Activated CD4-positive, alpha-beta T cell treated with anti-CD3 and anti-CD28 coated beads for 48 hours (primary cell): Measurements from ENCODE around the gene FNDC7.
"Not testable (repeated sequence)": the region's sequence is repeated elsewhere in the genome, so short reads cannot be mapped to it uniquely, and the experiment has no call there.

Source experiments
- DNase-seq: peaks from one replicate; pipeline ENCODE4 v3.0.0-alpha.2; 2020

The FNDC7 gene

GRCh38 chr1:108712606-108713150, at the start of gene FNDC7:
Gene FNDC7, plus strand, starts transcription at chr1:108712908. Its CDS starts 26 bp downstream, at chr1:108712934.
- DNase-seq, result no peak

GRCh38 chr1:108663074-108663473, 49.6 kb upstream of the FNDC7 start:
- no peak for DNase-seq

DNA sequence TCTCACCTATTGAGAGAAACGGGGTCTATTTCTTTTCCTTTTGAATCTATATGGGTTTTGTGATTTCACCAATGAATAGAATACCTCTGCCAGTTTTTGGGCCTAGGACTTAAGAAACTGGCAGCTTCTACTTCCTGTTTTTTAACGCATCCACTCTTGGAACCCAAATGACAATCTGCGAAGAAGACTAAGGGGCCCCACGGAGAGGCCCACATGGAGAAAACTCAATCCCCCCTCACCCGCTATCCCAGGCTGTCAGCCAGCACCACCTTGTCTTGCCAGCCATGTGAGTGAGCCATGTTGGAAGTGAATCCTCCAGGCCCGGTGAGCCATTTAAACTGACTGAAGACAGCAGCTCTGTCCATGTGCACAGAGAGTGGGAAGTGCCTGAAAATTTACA, 48.2 kb upstream of the FNDC7 start:
- no peak for DNase-seq

DNA sequence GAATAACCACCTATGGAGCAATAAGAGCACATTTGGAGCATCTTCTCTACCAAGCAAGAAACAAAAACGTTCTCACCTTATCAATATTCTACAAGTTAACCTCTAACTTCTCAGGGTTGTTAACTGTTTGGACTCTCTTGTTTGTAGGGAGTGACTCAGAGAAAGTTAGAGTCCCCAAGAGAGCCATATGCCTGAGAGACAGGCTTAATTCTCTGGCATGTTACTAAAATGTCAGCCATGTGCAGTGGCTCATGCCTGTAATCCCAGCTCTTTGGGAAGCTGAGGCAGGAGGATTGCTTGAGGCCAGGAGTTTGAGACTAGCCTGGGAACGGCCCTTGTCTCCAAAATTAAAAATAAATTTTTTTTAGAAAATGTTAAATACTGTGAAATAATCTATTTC, 47.6 kb upstream of the FNDC7 start:
- no peak for DNase-seq

DNA sequence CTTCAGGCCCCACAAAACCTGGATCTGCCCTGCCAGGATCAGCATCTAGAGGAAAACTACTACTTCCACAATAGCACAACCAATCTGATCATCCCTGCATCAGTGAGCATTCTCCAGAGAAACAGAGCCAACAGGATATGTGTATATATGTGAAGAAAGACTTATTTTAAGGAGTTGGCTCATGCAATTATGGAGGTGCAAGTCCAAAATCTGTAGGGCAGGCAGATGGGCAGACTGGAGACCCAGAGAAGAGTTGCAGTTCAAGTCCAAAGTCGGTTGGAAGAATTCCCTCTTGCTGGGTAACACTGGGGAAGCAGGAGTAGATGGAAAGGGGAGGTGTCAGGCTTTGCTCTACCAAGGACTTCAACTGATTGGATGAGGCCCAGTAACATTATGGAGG, 46.9 kb upstream of the FNDC7 start:
- DNase-seq, result no peak

GRCh38 chr1:108667422-108667821, 45.3 kb upstream of the FNDC7 start:
- not testable (repeated sequence) for DNase-seq

DNA sequence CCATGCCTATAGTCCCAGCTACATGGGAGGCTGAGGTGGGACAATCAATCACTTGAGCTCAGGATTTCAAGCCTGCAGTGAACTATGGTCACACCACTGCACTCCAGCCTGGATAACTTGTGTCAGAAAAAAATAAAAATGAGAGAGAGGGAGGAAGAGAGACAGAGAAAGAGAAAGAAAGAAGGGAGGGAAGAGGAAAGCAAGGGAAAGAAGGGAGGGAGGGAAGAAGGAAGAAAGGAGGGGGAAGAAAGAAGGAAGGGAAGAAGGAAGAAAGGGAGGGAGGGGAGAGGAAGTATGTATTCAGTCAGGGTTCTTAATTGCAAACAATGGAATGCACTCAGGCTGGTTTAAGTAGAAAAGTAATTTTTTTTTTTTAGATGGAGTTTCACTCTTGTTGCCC, 43.9 kb upstream of the FNDC7 start:
- DNase-seq, result no peak

DNA sequence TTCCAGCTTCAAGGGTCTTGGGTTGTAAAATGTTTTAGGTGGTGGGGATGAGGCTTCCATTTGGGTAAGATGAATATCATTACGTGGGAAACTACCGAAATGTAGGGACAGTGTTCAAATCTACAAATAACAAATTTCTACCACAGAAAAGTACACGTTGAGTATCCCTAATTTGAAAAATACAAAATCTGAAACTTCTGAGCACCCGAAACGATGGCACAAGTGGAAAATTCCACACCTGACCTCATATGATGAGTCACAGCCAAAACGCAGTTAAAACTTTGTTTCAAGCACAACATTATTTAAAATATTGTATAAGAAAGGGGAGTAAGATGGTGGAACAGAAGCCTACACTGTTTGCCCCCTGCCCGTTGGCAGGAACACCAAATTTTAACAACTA, 43.0 kb upstream of the FNDC7 start:
- DNase-seq, result no peak

DNA sequence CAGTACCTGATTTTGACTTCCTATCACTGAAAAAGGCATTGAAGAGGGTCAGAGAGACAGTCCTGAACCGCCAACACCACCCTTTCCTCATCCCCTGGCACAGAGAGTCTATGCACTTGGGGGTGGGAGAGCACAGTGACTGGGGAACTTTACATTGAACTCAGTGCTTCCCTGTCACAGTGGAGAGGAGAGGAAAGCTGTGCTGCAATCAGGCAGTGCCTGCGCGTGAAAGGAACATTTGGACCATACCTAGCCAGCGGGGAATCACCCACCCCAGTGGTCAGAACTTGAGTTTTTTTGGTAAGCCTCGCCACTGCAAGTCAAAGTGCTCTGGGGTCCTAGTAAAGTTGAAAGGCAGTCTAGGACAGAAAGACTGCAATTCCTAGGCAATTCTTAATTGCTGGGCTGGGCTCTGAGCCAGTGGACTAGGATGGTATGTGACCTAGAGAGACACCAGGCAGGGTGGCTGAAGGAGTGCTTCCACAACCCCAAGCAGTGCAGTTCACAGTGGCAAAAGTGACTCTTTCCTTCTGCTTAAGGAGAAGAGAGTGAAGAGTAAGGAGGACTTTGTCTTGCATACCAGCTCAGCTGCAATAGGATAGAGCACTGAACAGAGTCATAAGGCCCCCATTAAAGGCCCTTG, 42.5 kb upstream of the FNDC7 start:
- DNase-seq, result no peak

DNA sequence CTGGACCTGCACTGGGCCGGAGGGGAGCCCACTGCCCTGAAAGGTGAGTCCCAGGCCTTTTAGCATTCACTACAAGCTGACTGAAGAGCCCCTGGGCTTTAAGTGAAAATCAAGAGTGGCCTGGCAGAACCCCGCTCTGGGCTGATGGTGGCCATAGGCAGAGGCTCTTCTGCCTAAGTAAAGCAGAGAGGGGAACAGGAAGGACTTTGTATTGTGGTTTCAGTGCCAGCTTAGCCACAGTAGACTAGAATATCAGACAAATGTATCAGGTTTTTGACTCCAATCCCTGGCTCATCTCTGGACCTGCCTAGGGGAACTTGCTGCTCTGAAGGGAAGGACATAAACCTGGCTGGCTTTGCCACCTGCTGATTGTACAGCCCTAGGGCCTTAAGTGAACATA, 41.6 kb upstream of the FNDC7 start:
- no peak for DNase-seq

DNA sequence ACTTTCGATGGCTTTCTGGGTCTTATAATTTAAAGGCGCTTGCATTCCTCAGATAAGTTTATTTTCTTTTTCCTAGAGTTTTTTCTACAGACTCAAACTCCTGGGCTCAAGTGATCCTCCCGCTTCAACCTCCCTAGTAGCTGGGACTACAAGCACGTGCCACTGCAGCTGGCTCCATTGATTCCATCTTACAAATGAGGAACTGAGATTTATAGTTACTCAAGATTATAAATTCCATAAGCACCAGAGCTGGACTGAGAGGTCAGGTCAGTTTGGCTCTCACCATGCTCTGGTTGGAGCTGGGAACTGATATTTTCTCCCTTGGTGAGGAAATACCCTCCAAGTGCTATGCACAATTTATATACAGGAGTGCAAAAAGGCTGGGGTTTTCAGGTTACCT, 34.0 kb upstream of the FNDC7 start:
- DNase-seq, result no peak

GRCh38 chr1:108679586-108680213, 33.0 kb upstream of the FNDC7 start:
- no peak for DNase-seq

- not testable (repeated sequence) for DNase-seq
Observed at GRCh38 chr1:108681701-108682100, 31.0 kb upstream of the FNDC7 start.

DNA sequence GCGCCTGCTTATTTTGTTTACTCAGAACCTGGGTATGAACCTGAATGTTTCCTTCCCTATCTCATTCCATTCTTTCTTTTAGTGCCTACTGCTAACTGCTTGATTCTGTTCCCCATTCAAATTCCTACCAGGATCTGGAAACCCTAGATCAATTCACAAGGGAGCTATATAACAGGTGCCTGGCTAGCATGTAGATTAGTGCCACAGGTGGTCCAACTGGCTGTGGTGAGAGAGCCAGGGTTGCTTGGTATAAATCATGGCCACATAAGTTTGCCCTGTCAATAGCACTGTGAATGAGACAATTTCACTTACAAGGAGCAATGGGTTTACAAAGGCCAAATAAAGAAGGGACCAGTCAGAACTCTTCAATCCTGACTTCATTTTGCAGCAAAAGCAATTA, 27.2 kb upstream of the FNDC7 start:
- DNase-seq, result no peak

DNA sequence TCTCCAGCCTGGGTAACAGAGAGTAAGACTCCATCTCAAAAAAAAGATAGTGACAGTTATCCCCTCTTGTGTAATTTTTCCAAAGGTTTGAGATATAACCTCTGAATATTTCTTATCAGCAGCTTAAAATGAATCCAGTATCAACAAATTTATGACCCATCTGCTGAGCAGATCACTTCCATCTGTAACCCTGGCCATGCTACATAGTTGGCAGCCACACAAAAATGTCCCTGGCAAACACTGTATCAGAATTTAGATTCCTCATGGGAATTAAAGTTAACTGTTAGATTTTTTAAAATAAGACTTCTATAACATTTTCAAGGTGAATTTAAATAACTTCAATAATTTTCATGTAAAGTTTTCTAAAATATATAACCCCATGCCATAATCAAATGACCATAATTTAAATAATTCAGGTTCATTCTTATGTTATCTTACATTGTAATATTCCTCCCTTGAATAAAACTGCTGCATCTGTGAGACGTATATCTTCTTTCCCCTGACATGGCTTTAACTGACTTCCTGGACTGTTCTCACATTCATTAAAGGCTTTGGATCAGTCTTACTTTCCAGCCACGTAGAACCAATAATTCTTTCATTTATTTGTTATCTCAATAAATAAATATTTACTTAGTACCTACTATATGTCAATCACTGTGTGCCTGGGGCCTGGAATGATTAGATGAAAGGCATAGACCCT, 25.9 kb upstream of the FNDC7 start:
- DNase-seq, result no peak

DNA sequence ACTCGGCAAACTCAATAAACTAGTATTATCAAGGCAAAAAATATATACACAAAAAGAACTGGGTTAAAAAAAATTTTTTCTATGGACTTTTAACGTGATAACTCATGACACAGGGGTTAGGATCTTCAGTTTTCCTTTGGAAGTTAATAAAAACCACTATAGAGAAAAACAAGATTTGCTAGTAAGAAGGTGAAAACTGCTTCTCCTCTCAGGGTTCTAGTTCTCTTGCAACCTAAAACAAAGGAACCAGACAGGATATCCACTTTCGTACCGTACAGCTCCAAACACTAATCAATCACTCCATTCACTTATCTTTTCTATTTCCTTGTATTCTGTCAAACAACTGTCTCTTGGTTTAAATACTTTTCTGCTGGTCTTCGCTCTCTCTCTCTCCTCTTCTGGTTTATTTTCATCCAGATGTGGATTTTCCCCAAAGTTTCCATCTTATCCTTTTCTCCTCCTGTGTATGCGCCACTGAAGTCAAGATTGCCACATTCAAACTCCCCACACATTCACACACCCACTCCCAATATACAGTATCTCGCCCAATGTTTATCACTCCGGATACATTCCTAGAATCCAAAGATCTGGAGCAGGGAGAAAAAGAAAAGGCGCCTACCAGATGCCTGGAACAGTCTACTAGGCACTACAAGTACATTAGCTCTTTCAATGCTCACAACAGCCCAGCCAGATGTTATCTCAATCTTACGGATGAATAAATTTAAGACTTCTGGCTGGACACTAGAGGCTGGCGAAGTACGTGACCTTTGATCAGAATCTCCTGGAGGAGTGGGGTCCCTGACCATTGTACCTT, 21.4 kb upstream of the FNDC7 start:
- no peak for DNase-seq

DNA sequence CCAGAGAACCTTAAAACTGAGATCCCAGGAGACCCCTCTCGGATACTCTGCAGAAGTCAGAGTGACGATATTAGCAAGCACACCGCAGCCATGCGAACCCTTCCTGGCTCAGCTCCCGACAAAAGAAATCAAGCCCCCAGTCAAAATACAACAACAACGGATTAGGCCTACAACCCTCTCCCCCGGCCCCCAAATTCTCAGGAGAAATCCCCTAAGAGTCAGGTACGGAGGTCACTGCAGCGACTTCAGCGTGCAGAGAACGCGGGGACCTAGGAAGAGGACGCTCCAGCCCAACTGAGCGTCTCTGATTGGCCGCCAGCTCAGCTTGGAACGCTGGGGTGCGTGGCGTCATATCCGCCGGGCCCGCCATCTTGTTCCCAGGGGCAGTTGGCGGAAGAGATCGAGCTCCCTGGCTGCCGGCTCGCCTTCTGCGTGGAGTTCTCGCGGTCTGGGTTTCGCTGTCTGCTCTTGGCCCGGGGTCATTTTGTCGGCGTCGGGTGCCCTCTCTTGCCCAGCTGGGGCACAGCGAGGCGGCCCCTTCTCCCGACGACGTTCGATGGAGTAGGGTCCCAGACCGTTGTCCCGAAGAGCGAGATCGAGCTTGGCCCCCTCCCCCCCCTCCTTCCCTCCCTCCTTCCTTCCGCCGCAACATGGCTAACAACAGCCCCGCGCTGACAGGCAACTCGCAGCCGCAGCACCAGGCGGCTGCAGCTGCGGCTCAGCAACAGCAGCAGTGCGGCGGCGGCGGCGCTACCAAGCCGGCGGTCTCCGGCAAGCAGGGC, 20.6 kb upstream of the FNDC7 start, which contains the start of gene PRPF38B:
Gene PRPF38B, plus strand, starts transcription at position 369 of the 782 bp plus-strand sequence. Its CDS starts 282 bp downstream, at position 651.
- DNase-seq, result peak; percentile 96

GRCh38 chr1:108692724-108693655, 19.7 kb upstream of the FNDC7 start:
- peak; percentile 72 for DNase-seq

- DNase-seq, result no peak
Observed at GRCh38 chr1:108695535-108695934, 17.2 kb upstream of the FNDC7 start.

- DNase-seq, result no peak
Observed at GRCh38 chr1:108699375-108700332, 13.1 kb upstream of the FNDC7 start.
